Hematopoietic multipotent progenitor cell treated with erythropoietin and hydrocortisone succinate and interleukin-3 and kit ligand, for 15 days (in vitro differentiated cells): ENCODE measurements around the gene PRH2.

Source experiments
- DNase-seq: peaks from one replicate; pipeline ENCODE4 v3.0.0-alpha.2; 2015; ENCODE audit warnings: low spot score

The PRH2 gene

GRCh38 chr12:10960211-10960610 lies 31.2 kb downstream of the PRH2 start:
- no peak for DNase-seq

DNA sequence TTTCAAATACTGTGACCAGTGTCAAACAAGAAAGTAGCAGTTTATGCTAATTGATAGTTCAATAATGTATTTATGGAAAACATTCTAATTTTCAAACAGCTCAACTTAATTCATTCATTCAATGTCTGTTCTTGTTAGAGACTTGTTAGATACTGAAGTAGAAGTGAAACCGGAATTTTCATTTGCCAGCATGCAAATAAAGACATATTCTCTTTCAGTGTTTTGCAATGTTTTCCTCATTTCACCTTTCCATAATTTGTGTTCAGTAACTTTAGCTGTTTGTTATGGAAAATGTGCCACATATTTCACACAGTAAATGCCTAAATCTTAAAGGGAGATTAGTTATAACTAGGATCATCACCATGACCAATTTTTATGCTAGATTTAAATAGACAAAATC lies 36.4 kb downstream of the PRH2 start:
- DNase-seq: no peak

DNA sequence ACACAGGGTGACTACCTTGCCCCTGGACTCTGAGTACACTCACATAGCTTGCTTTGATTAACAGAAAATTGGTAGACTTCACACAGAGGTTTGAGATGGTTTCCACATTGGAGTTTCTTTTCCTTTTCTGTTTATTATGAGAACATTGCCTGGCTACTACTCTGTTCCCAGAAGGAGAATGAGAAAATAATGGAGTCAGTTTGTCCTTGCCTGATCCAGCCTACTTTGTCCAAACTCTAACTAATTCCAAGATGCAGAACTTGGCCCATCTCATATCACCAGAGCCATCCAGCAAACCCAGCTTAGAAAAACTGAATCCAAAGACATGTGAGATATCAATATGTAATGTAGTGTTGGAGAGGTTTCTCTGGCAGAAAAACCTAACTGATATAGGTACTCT lies 37.3 kb downstream of the PRH2 start:
- DNase-seq: no peak

DNA sequence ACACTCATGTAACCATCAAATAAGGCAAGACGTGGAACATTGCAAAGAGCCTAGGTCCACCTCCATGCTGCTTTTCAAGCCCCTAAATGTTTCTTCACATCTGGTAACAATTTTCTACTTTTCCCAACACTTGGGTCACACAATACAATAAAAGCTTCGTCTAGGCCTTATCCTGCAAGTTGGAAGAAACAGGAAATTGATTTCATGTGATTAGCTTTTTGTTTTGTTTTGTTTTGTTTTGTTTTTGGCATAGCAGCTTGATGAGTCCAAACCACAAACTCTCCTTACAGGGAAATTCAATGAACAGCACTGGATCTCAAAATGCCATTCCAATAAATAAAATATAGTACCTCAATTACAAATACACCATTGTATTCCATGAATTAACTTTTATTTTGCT lies 38.4 kb downstream of the PRH2 start:
- no peak for DNase-seq

GRCh38 chr12:10968765-10969456 lies 39.9 kb downstream of the PRH2 start:
- no peak for DNase-seq

DNA sequence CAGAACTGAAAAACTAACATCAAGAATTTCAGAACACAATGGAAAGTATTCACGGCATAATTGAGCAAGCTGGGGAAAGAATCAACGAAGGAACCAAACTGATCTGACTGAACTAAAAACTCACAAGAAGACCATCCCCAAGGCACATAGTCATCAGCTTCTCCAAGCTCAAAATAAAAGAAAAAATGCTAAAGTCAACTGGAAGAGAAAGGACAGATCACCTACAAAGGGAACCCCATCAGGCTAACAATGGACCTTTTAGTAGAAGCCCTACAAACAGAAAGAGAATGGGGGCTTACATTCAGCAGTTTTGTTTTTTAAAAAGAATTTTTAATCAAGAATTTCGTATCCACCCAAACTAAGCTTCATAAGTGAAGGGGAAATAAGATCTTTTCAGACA lies 45.9 kb downstream of the PRH2 start:
- no peak for DNase-seq

- DNase-seq: no peak
These were observed 53.2 kb downstream of the PRH2 start for GRCh38 chr12:10982244-10982643.
